ENCODE data around the gene TFF2. TPM values are rescaled to one million over a fixed set of nuclear protein-coding genes. Genes with fewer than 3 reads are reported as not detected.

The TFF2 gene
- total RNA-seq, 2 experiments from 2014 or later, result not detected

GRCh38 chr21:42332557-42333317 lies 18.1 kb downstream of the TFF2 start:
- Mint-ChIP-seq H3K9me3 (peaks cover 6% of the 10 kb centered on the region), H3K27ac (no peak overlapping the region), H3K27me3 (no peaks in the 10 kb centered on the region), H3K4me1 (ENCODE audit: low read depth) (peaks cover 2% of the 10 kb centered on the region), H3K4me3 (no peak overlapping the region), H3K36me3 (ENCODE audit: low read depth) (peaks cover 4% of the 10 kb centered on the region)
- TF ChIP-seq, protein P1, sequence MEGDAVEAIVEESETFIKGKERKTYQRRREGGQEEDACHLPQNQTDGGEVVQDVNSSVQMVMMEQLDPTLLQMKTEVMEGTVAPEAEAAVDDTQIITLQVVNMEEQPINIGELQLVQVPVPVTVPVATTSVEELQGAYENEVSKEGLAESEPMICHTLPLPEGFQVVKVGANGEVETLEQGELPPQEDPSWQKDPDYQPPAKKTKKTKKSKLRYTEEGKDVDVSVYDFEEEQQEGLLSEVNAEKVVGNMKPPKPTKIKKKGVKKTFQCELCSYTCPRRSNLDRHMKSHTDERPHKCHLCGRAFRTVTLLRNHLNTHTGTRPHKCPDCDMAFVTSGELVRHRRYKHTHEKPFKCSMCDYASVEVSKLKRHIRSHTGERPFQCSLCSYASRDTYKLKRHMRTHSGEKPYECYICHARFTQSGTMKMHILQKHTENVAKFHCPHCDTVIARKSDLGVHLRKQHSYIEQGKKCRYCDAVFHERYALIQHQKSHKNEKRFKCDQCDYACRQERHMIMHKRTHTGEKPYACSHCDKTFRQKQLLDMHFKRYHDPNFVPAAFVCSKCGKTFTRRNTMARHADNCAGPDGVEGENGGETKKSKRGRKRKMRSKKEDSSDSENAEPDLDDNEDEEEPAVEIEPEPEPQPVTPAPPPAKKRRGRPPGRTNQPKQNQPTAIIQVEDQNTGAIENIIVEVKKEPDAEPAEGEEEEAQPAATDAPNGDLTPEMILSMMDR (IDR thresholded peaks at IDR 0.05), result no peak
- no peak overlapping the region for H3K4me3 ChIP-seq (ENCODE audit: low read length)
- peaks cover 1% of the 10 kb centered on the region for H3K4me1 ChIP-seq (ENCODE audit: insufficient read depth, low read length)
- no peak overlapping the region for H3K27ac ChIP-seq (ENCODE audit: low read depth in 1 of 2, low read length in 2 of 2)
- ChIA-PET CTCF (no interaction called here), POLR2A (no interaction called here)
- no peaks in the 10 kb centered on the region for H3K36me3 ChIP-seq (ENCODE audit: insufficient read depth, low read length)
- DNase-seq, result no peak
- H3K9me3 ChIP-seq (ENCODE audit: control insufficient read depth in 1 of 2, insufficient read depth in 1 of 2, low read length in 2 of 2), result peaks cover 6 to 9% of the 10 kb centered on the region in 2 experiments
- intact Hi-C loops (cut with DNase I, micrococcal nuclease), result loop anchor here in 1 of 2 experiments (10.0 kb wide), 1 partner anchor 182 kb away; the partner anchor contains the start of gene SLC37A1
- no peak for ATAC-seq (ENCODE audit: poor library complexity)
- H3K27me3 ChIP-seq (ENCODE audit: control insufficient read depth in 1 of 2, insufficient read depth in 2 of 2, low read length in 2 of 2), result peaks cover 0 to 4% of the 10 kb centered on the region in 2 experiments

DNA sequence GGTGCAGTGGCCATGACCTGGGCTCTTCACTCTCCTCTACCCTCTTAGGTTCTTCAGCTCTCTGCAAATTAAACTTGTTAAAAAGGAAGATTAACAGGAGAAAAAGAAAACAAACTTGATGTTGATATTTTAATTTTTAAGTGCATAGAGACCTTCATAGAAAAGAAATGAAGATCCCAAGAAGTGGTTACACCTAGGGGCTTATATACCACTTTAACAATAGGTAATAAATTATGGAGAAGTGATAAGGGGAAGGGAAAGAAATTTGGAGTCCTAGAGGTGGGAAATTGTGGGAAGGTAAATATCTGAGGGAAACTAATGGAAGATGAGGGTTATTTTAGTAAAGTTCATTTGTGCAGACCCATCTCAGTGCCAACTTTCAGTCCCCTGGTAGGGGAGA lies 19.1 kb downstream of the TFF2 start:
- no peak overlapping the region for H3K27ac Mint-ChIP-seq
- peaks cover 6% of the 10 kb centered on the region for H3K9me3 Mint-ChIP-seq
- no peaks in the 10 kb centered on the region for H3K4me1 ChIP-seq (ENCODE audit: insufficient read depth, low read length)
- H3K27me3 Mint-ChIP-seq, result no peaks in the 10 kb centered on the region
- peaks cover 4% of the 10 kb centered on the region for H3K36me3 Mint-ChIP-seq (ENCODE audit: low read depth)
- TF ChIP-seq, protein P1 (IDR thresholded peaks at IDR 0.05), result no peak
- ChIA-PET CTCF (no interaction called here), POLR2A (no interaction called here)
- peaks cover 6 to 9% of the 10 kb centered on the region in 2 experiments for H3K9me3 ChIP-seq (ENCODE audit: control insufficient read depth in 1 of 2, insufficient read depth in 1 of 2, low read length in 2 of 2)
- no peak overlapping the region for H3K4me3 ChIP-seq (ENCODE audit: low read length)
- no peak for DNase-seq
- ATAC-seq (ENCODE audit: poor library complexity), result no peak
- H3K36me3 ChIP-seq (ENCODE audit: insufficient read depth, low read length), result no peaks in the 10 kb centered on the region
- H3K27ac ChIP-seq (ENCODE audit: low read depth in 1 of 2, low read length in 2 of 2), result no peak overlapping the region
- peaks cover 0 to 4% of the 10 kb centered on the region in 2 experiments for H3K27me3 ChIP-seq (ENCODE audit: control insufficient read depth in 1 of 2, insufficient read depth in 2 of 2, low read length in 2 of 2)
- H3K4me3 Mint-ChIP-seq, result no peak overlapping the region
- intact Hi-C loops (cut with DNase I, micrococcal nuclease), result loop anchor here in 1 of 2 experiments (10.0 kb wide), 1 partner anchor 183 kb away; the partner anchor contains the start of gene SLC37A1
- H3K4me1 Mint-ChIP-seq (ENCODE audit: low read depth), result no peaks in the 10 kb centered on the region

GRCh38 chr21:42330380-42331371 lies 20.1 kb downstream of the TFF2 start:
- TF ChIP-seq, protein P1 (IDR thresholded peaks at IDR 0.05), result no peak
- no peaks in the 10 kb centered on the region for H3K27me3 Mint-ChIP-seq
- intact Hi-C loops (cut with DNase I, micrococcal nuclease), result loop anchor here in 1 of 2 experiments (10.0 kb wide), 1 partner anchor 184 kb away; the partner anchor contains the start of gene SLC37A1

More at GRCh38 chr21:42330380-42331371, 20.1 kb downstream of the TFF2 start:
- ATAC-seq (ENCODE audit: poor library complexity) (no peak), DNase-seq (no peak)
- POLR2A ChIA-PET, result no interaction called here
- Mint-ChIP-seq H3K9me3 (peaks cover 6% of the 10 kb centered on the region), H3K4me3 (no peak overlapping the region), H3K4me1 (ENCODE audit: low read depth) (no peaks in the 10 kb centered on the region), H3K36me3 (ENCODE audit: low read depth) (peaks cover 4% of the 10 kb centered on the region), H3K27ac (no peak overlapping the region)
- no peaks in the 10 kb centered on the region for H3K4me1 ChIP-seq (ENCODE audit: insufficient read depth, low read length)
- H3K27ac ChIP-seq (ENCODE audit: low read depth in 1 of 2, low read length in 2 of 2), result no peak overlapping the region
- no peaks in the 10 kb centered on the region for H3K36me3 ChIP-seq (ENCODE audit: insufficient read depth, low read length)
- CTCF ChIA-PET, result no interaction called here
- H3K4me3 ChIP-seq (ENCODE audit: low read length), result no peak overlapping the region
- H3K9me3 ChIP-seq (ENCODE audit: control insufficient read depth in 1 of 2, insufficient read depth in 1 of 2, low read length in 2 of 2), result peaks cover 6 to 9% of the 10 kb centered on the region in 2 experiments
- peaks cover 0 to 4% of the 10 kb centered on the region in 2 experiments for H3K27me3 ChIP-seq (ENCODE audit: control insufficient read depth in 1 of 2, insufficient read depth in 2 of 2, low read length in 2 of 2)

Measured in CD4-positive, alpha-beta T cell (primary cell).